H1 (cell line): ENCODE measurements around the gene GRK3. TPM values are rescaled to one million over a fixed set of nuclear protein-coding genes. Genes with fewer than 3 reads are reported as not detected.

Experiments
- BACH1 ChIP-seq: IDR thresholded peaks from 2 replicates; pipeline ENCODE4 v1.6.1; 2012; ENCODE audit warnings: low read length, improper control_type of control experiment
- BCL11A ChIP-seq, 2 experiments: IDR thresholded peaks; one replicate each; pipeline ENCODE4 v1.6.1; 2011; ENCODE audit warnings: low read depth in 2 of 2, low read length in 2 of 2, mild to moderate bottlenecking in 2 of 2
- GTF2F1 ChIP-seq: IDR thresholded peaks from 2 replicates; pipeline ENCODE4 v1.6.1; 2012; ENCODE audit warnings: low read depth, low read length, improper control_type of control experiment, borderline replicate concordance
- KDM4A ChIP-seq: IDR thresholded peaks from one replicate; pipeline ENCODE4 v1.7.1; 2012; ENCODE audit warnings: low read depth, mild to moderate bottlenecking, moderate library complexity, low read length, inconsistent platforms; ENCODE audit not compliant: severe bottlenecking
- MAFK ChIP-seq: IDR thresholded peaks from 2 replicates; pipeline ENCODE4 v1.6.1; 2012; ENCODE audit warnings: low read depth, mild to moderate bottlenecking, improper control_type of control experiment, low read length
- RXRA ChIP-seq: IDR thresholded peaks from 2 replicates; pipeline ENCODE4 v1.6.1; 2011; ENCODE audit warnings: low read depth, mild to moderate bottlenecking, low read length, moderate library complexity; ENCODE audit not compliant: insufficient read depth
- polyA plus RNA-seq, 7 experiments: library from polyadenylated mRNA; depleted of rRNA in 3 of 7; stranded (reverse) in 5 of 7; unstranded in 2 of 7; fragments of >200 nt in 5 of 7; fragments of 200-250 nt in 2 of 7; gene quantifications; 1 replicate in 5 of 7; 2 replicates in 1 of 7; 4 replicates in 1 of 7; pipeline versions ENCODE4 v1.2.1 to v1.2.3, GENCODE V29; 2011 to 2013; ENCODE audit warnings: missing spikeins in 2 of 7, mixed read lengths in 2 of 7
- total RNA-seq: library from RNA; stranded (reverse); fragmentation: NEBNext Ultra II Directional; extraction: Animal tissue kit (Norgen Biotek cat#: 25700); gene quantifications from 2 replicates; pipeline ENCODE4 v1.2.1, GENCODE V29; 2021

Gene GRK3
- total and polyA plus RNA-seq, 2 of the 8 experiments (the other 6 are each of a cell fraction or from before 2014, with no cell fraction given): 7.5 to 35.3 TPM

DNA sequence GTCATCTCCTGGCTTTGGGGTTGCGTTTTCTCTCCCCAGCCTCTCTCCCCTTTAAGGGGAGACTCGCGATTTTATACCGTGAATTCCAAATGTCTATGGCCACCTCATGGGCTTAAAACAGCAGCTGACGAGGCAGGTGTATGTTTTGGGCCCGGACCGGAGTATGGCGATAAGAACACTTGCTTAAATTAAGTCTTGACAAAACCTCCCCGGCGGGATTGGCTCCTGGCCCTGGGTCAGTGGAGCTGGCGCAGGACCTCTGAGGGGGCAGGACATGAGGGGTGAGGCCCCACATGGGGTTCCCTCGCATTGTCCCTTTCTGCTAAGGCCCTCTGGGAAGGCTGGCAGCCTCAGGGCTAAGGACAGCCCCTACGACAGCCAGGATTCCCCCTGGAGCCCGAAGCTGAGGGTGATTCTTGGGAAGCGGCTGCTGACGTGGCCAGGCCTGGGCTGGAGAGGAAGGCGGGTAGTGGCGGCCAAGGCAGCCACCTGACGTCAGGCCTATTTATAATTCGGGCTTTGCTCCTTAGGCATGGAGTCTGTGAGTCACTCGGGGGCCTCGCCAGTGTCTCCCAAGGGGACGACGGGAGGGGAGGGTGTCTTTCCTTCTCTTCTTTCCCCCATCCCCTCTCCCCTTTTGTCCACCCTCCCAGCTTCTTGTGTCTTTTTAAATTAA is 190.2 kb downstream of the GRK3 start (continued):
- TF ChIP-seq MAFK (no peak), GTF2F1 (no peak), BACH1 (no peak), BCL11A (IDR thresholded peaks at IDR 0.05; ENCODE audit: low read depth in 2 of 2, low read length in 2 of 2) (no peak), RXRA (no peak), KDM4A (no peak)
